PFSK-1 (cell line): Measurements from ENCODE around the gene SSH2.

ENCODE experiments used
- FOXP2 ChIP-seq: optimal IDR thresholded peaks from 2 replicates; pipeline ENCODE3; 2011; ENCODE audit warnings: borderline replicate concordance, control low read depth, inconsistent platforms; ENCODE audit not compliant: insufficient read depth; ENCODE audit errors: extremely low read length, extremely low read depth
- POLR2AphosphoS5 ChIP-seq: IDR thresholded peaks from 2 replicates; pipeline ENCODE4 v1.6.1; 2012; ENCODE audit warnings: low read depth, mild to moderate bottlenecking, control low read depth, low read length, moderate library complexity
- REST ChIP-seq, 2 experiments: IDR thresholded peaks; 2 replicates each; pipeline versions ENCODE4 v1.6.1 to v1.8.0; 2011 to 2012; ENCODE audit warnings: low read depth in 2 of 2, low read length in 2 of 2, control low read depth in 1 of 2, inconsistent platforms in 1 of 2, mild to moderate bottlenecking in 1 of 2, moderate library complexity in 1 of 2; ENCODE audit not compliant: insufficient read depth in 1 of 2
- SIN3A ChIP-seq: IDR thresholded peaks from 2 replicates; pipeline ENCODE4 v1.6.1; 2012; ENCODE audit warnings: mild to moderate bottlenecking, low read length, moderate library complexity, borderline replicate concordance; ENCODE audit not compliant: insufficient read depth
- TAF1 ChIP-seq: IDR thresholded peaks from 2 replicates; pipeline ENCODE4 v1.6.1; 2012; ENCODE audit warnings: low read length, control low read depth, borderline replicate concordance; ENCODE audit not compliant: insufficient read depth

SSH2 gene

GRCh38 chr17:29905879-29906167 is 24.2 kb downstream of the SSH2 start:
- TF ChIP-seq POLR2AphosphoS5 (no peak), TAF1 (no peak), FOXP2 (no peak), SIN3A (no peak), REST (IDR thresholded peaks at IDR 0.05; ENCODE audit: insufficient read depth in 1 of 2, low read depth in 2 of 2, low read length in 2 of 2) (no peak)

GRCh38 chr17:29905086-29905878 is 24.7 kb downstream of the SSH2 start:
- no peak for TF ChIP-seq POLR2AphosphoS5
- no peak for TF ChIP-seq REST (IDR thresholded peaks at IDR 0.05; ENCODE audit: insufficient read depth in 1 of 2, low read depth in 2 of 2, low read length in 2 of 2)
- TF ChIP-seq SIN3A: no peak
- no peak for TF ChIP-seq FOXP2
- TF ChIP-seq TAF1: no peak

GRCh38 chr17:29903471-29903870 is 26.6 kb downstream of the SSH2 start:
- no peak for TF ChIP-seq POLR2AphosphoS5
- TF ChIP-seq REST (IDR thresholded peaks at IDR 0.05; ENCODE audit: insufficient read depth in 1 of 2, low read depth in 2 of 2, low read length in 2 of 2): no peak
- TF ChIP-seq TAF1: no peak
- TF ChIP-seq FOXP2: no peak
- no peak for TF ChIP-seq SIN3A

- TF ChIP-seq FOXP2 (no peak), TAF1 (no peak), POLR2AphosphoS5 (no peak), SIN3A (no peak), REST (IDR thresholded peaks at IDR 0.05; ENCODE audit: insufficient read depth in 1 of 2, low read depth in 2 of 2, low read length in 2 of 2) (no peak)
Observed at GRCh38 chr17:29892201-29892600, 37.8 kb downstream of the SSH2 start.
